CD4-positive, CD25-positive, alpha-beta regulatory T cell (primary cell): ENCODE data around the gene PHOX2A. TPM values are rescaled to one million over a fixed set of nuclear protein-coding genes. Genes with fewer than 3 reads are reported as not detected.

Experiments used
- ATAC-seq, 2 donors: fragments of 150-1000 bp; cut with Tn5 transposase; one replicate each; pipeline ENCODE4 v1.10.0; 2021; ENCODE audit warnings: low read depth in 2 of 2, moderate number of reproducible peaks in 2 of 2, moderate library complexity in 1 of 2
- DNase-seq, 3 donors: peaks; one replicate each; pipeline versions ENCODE4 v3.0.0 to v3.0.0-alpha.2; 2012 to 2022; ENCODE audit warnings: mixed read lengths in 1 of 3
- H3K27ac ChIP-seq: one replicate; pipeline ENCODE4 v1.7.0; 2013; ENCODE audit warnings: mild to moderate bottlenecking, low read length; ENCODE audit not compliant: insufficient read depth, poor library complexity, severe bottlenecking
- H3K27me3 ChIP-seq: one replicate; pipeline ENCODE4 v1.7.0; 2013; ENCODE audit warnings: low read length; ENCODE audit not compliant: control insufficient read depth, insufficient read depth
- H3K36me3 ChIP-seq: one replicate; pipeline ENCODE4 v1.7.0; 2013; ENCODE audit warnings: mild to moderate bottlenecking, low read length, moderate library complexity; ENCODE audit not compliant: control insufficient read depth, insufficient read depth
- H3K4me1 ChIP-seq: 2 replicates; pipeline ENCODE4 v1.7.0; 2013; ENCODE audit warnings: mild to moderate bottlenecking, low read length; ENCODE audit not compliant: insufficient read depth, control insufficient read depth, poor library complexity, severe bottlenecking
- H3K4me3 ChIP-seq: one replicate; pipeline ENCODE4 v1.7.0; 2013; ENCODE audit warnings: low read depth, mild to moderate bottlenecking, low read length, moderate library complexity
- H3K9me3 ChIP-seq, 2 experiments: 1 replicate in 1 of 2; 2 replicates in 1 of 2; pipeline ENCODE4 v1.7.0; 2013; ENCODE audit warnings: low read length in 2 of 2, mild to moderate bottlenecking in 1 of 2, moderate library complexity in 1 of 2; ENCODE audit not compliant: control insufficient read depth in 2 of 2
- H3K27ac Mint-ChIP-seq, 3 donors: one replicate each; pipeline ENCODE4 v1.8.0; 2020 to 2022; ENCODE audit warnings: mild to moderate bottlenecking in 3 of 3, mixed read lengths in 3 of 3, moderate library complexity in 2 of 3
- H3K27me3 Mint-ChIP-seq: one replicate; pipeline ENCODE4 v1.8.0; 2022; ENCODE audit warnings: mild to moderate bottlenecking, mixed read lengths
- H3K36me3 Mint-ChIP-seq: one replicate; pipeline ENCODE4 v1.8.0; 2020; ENCODE audit warnings: mixed read lengths
- H3K4me1 Mint-ChIP-seq, 4 donors: one replicate each; pipeline ENCODE4 v1.8.0; 2020 to 2022; ENCODE audit warnings: mixed read lengths in 4 of 4, mild to moderate bottlenecking in 1 of 4
- H3K4me3 Mint-ChIP-seq, 4 donors: one replicate each; pipeline ENCODE4 v1.8.0; 2020 to 2022; ENCODE audit warnings: mild to moderate bottlenecking in 4 of 4, mixed read lengths in 4 of 4, moderate library complexity in 3 of 4
- H3K9me3 Mint-ChIP-seq, 7 donors: one replicate each; pipeline ENCODE4 v1.8.0; 2020 to 2022; ENCODE audit warnings: mixed read lengths in 7 of 7, mild to moderate bottlenecking in 3 of 7, moderate library complexity in 2 of 7
- polyA plus RNA-seq, 4 donors: library from polyadenylated mRNA; unstranded; fragments of 300-500 nt; fragmentation: Illumina TruSeq; gene quantifications; one replicate each; pipeline ENCODE4 v1.2.3, GENCODE V29; 2021
- total RNA-seq: library from RNA; stranded (reverse); gene quantifications from one replicate; pipeline ENCODE4 v1.2.3, GENCODE V29; 2022

The PHOX2A gene
- total and polyA plus RNA-seq, 5 donors from 2014 or later: not detected

DNA sequence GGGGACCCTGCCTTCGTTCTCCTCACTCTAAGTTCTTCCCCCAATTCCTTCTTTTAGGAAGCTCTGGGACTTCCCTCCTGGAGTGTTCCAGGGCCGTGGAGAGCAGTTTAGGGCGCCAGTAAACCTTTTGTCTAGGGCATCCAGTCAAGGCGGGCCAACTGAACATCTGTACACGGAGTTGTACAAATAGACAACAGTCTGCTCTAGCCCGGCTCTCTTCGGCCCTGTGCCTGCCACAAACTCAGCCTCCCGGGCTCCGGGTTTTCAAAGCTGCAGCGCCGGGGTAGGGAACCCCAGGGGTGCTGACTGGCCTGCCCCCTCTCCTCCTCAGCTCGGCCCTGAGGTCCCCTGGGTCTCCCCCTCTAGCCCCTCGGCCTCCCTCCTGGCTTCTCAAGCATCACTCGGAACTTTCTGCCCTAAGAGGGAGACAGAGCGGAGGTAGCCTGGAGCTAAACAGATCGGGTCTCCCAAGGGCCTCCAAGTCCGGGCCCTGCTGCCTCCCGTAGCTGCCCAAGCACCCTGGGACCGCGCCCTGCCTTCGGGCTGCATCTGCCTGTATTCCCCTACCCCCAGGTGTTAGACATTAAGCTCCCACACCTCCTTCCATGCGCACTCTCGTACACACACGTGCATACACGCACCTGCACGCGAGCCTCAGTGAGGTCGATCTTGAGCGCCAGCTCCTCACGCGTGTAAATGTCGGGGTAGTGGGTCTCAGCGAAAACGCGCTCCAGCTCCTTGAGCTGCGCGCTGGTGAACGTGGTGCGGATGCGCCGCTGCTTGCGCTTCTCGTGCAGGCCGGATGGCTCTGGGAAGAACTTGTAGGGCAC lies 3.3 kb downstream of the PHOX2A start:
- no peak overlapping the region for H3K4me3 ChIP-seq
- Mint-ChIP-seq H3K9me3 (peaks cover 0 to 3% (median 0%) of the 10 kb centered on the region in 7 donors), H3K36me3 (no peaks in the 10 kb centered on the region), H3K27ac (no peak overlapping the region), H3K4me1 (peaks cover 5 to 37% (median 19%) of the 10 kb centered on the region in 4 donors), H3K27me3 (peaks cover 45% of the 10 kb centered on the region), H3K4me3 (peak overlapping the region; percentile 4 to 78 (median 67))
- H3K4me1 ChIP-seq: peaks cover 25% of the 10 kb centered on the region
- ATAC-seq (no peak), DNase-seq (peak in 1 of 3 donors; percentile 18)
- H3K27me3 ChIP-seq: peaks cover 19% of the 10 kb centered on the region
- peaks cover 11% of the 10 kb centered on the region for H3K36me3 ChIP-seq
- H3K27ac ChIP-seq: no peak overlapping the region
- H3K9me3 ChIP-seq: no peaks in the 10 kb centered on the region

DNA sequence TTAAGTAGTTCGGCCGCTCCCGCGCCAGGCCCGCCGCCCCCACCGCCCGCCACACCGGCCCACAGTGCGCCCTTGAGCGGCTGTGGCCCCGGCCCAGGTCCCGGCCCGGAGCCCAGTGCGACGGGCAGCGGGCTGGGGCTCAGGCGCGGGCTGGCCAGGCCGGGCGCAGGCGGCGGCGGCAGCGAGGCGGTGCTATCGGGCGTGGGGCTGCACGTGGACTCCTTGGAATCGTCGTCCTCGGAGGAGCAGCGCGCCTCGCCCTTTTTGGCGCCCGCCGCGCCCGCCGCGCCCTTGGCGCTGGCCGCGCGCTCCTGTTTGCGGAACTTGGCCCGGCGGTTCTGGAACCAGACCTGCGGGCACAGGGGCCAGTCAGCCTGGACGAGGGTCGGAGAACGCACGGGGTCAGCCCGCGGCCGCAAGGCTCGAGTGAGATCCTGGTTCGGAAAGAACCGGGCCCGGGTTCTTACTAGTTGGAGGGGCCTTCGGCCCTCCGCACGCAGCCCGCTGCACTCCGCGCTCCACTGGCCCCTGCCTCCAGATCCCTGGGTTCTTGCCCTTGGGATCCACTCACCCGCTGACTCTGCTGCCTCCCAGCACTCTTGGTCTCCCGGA lies 4.0 kb downstream of the PHOX2A start:
- H3K27me3 ChIP-seq: peaks cover 16% of the 10 kb centered on the region
- no peak overlapping the region for H3K4me3 ChIP-seq
- Mint-ChIP-seq H3K4me3 (peak overlapping the region; percentile 4 to 78 (median 65)), H3K9me3 (peaks cover 0 to 3% (median 0%) of the 10 kb centered on the region in 7 donors), H3K36me3 (peaks cover 5% of the 10 kb centered on the region), H3K27me3 (peaks cover 45% of the 10 kb centered on the region), H3K4me1 (peaks cover 5 to 37% (median 19%) of the 10 kb centered on the region in 4 donors), H3K27ac (no peak overlapping the region)
- H3K4me1 ChIP-seq: peaks cover 25% of the 10 kb centered on the region
- H3K9me3 ChIP-seq: no peaks in the 10 kb centered on the region
- DNase-seq (no peak), ATAC-seq (no peak)
- H3K36me3 ChIP-seq: peaks cover 13% of the 10 kb centered on the region
- H3K27ac ChIP-seq: no peak overlapping the region

GRCh38 chr11:72239313-72239848 lies 4.6 kb downstream of the PHOX2A start:
- ATAC-seq: no peak
- no peak overlapping the region for H3K27ac ChIP-seq
- DNase-seq: no peak
- no peak overlapping the region for H3K4me3 ChIP-seq
- H3K27me3 Mint-ChIP-seq: peaks cover 45% of the 10 kb centered on the region
- peaks cover 10% of the 10 kb centered on the region for H3K36me3 Mint-ChIP-seq
- H3K4me1 Mint-ChIP-seq: peaks cover 5 to 32% (median 17%) of the 10 kb centered on the region in 4 donors
- H3K9me3 ChIP-seq: no peaks in the 10 kb centered on the region
- H3K4me1 ChIP-seq: peaks cover 24% of the 10 kb centered on the region
- peaks cover 12% of the 10 kb centered on the region for H3K27me3 ChIP-seq
- peak overlapping the region in 1 of 4 donors; percentile 16 for H3K4me3 Mint-ChIP-seq
- peaks cover 13% of the 10 kb centered on the region for H3K36me3 ChIP-seq
- H3K27ac Mint-ChIP-seq: no peak overlapping the region
- H3K9me3 Mint-ChIP-seq: peaks cover 0 to 3% (median 0%) of the 10 kb centered on the region in 7 donors

DNA sequence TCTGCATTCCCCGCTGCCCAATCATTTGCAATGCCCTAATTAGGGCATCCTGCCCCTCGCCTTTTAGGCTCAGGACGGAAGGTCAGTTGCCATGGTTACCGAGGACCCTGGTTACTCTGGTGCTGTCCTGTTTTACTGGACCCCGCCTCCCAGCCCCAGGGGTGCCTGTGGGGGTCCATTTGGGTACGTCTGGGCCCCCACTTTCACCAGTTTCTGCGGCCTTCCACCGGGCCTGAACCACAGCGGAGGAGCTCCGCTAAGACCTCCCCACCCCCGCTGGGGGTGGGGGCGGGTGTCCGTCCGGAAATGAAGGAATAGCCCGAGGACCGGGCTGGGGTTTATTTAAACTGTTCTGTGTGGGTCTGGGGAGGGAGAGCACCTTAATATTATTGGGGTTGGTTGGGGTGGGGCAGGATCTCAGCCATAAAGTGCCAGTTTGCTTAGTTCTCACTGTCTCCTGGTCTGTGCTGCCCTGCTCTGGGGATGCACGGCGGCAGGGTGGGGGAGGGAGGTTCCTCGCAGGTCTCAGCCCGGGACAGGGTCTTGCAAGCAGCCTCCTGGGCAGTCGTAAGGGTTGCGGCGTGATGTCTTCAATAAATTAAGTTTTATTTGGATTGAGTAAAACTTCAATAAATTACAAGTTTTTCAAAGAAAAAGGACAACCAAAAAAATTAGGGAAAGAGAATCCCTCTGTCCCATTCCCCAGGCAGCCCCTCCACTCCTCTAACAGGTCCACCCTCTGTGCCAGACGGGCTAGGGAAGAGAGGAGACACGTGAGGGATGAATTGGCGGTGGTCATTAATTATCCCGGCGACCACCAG lies 5.3 kb downstream of the PHOX2A start:
- peaks cover 19% of the 10 kb centered on the region for H3K36me3 ChIP-seq
- ATAC-seq (no peak), DNase-seq (no peak)
- H3K4me3 Mint-ChIP-seq: peak overlapping the region in 1 of 4 donors; percentile 16
- H3K27ac ChIP-seq: no peak overlapping the region
- peaks cover 15% of the 10 kb centered on the region for H3K36me3 Mint-ChIP-seq
- H3K27ac Mint-ChIP-seq: peak overlapping the region in 1 of 3 donors; percentile 76
- no peaks in the 10 kb centered on the region for H3K9me3 ChIP-seq
- H3K27me3 ChIP-seq: peaks cover 12% of the 10 kb centered on the region
- peaks cover 45% of the 10 kb centered on the region for H3K27me3 Mint-ChIP-seq
- H3K4me1 Mint-ChIP-seq: peaks cover 5 to 31% (median 17%) of the 10 kb centered on the region in 4 donors
- peaks cover 21% of the 10 kb centered on the region for H3K4me1 ChIP-seq
- H3K9me3 Mint-ChIP-seq: peaks cover 0 to 3% (median 0%) of the 10 kb centered on the region in 7 donors
- H3K4me3 ChIP-seq: no peak overlapping the region

DNA sequence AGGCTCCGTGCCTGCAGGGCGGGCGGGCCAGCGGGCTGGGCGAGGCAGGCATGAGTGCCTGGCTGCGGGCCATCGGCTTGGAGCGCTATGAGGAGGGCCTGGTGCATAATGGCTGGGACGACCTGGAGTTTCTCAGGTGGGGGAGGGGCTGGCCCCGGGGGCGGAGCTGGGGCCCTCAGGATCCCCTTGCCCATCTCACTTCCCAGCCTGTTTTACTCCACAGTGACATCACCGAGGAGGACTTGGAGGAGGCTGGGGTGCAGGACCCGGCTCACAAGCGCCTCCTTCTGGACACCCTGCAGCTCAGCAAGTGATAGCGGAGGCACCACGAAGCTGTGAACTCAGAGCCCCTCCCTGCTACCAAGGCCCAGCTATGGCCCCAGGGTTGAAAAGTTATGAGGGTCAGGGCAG lies 5.9 kb downstream of the PHOX2A start:
- Histone ChIP-seq H3K4me1 (peaks cover 18% of the 10 kb centered on the region), H3K27ac (no peak overlapping the region), H3K36me3 (peaks cover 24% of the 10 kb centered on the region), H3K9me3 (no peaks in the 10 kb centered on the region), H3K27me3 (peaks cover 8% of the 10 kb centered on the region), H3K4me3 (no peak overlapping the region)
- peak; percentile 31 to 42 for ATAC-seq
- Mint-ChIP-seq H3K27me3 (peaks cover 40% of the 10 kb centered on the region), H3K4me3 (no peak overlapping the region), H3K4me1 (peaks cover 5 to 27% (median 14%) of the 10 kb centered on the region in 4 donors), H3K36me3 (peaks cover 18% of the 10 kb centered on the region), H3K9me3 (peaks cover 0 to 3% (median 0%) of the 10 kb centered on the region in 7 donors), H3K27ac (no peak overlapping the region)
- peak in 2 of 3 donors; percentile 42 to 54 for DNase-seq

DNA sequence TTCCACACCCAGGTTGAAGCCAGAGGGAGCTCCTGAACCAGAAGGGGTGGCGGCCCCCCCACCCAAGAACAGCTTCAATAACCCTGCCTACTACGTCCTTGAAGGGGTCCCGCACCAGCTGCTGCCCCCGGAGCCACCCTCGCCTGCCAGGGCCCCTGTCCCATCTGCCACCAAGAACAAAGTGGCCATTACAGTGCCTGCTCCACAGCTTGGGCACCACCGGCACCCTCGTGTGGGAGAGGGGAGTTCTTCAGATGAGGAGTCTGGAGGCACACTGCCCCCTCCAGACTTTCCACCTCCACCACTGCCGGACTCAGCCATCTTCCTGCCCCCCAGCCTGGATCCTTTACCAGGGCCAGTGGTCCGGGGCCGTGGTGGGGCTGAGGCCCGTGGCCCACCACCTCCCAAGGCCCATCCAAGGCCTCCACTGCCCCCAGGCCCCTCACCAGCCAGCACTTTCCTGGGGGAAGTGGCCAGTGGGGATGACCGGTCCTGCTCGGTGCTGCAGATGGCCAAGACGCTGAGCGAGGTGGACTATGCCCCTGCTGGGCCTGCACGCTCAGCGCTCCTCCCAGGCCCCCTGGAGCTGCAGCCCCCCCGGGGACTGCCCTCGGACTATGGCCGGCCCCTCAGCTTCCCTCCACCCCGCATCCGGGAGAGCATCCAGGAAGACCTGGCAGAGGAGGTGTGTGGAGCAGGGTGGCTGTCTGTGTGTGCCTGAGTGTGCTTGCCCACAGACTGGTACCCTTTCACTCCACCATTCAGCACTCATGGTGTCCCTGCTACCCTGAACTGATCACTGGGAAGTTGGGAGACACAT lies 6.7 kb downstream of the PHOX2A start:
- H3K27me3 Mint-ChIP-seq: peaks cover 33% of the 10 kb centered on the region
- H3K4me1 Mint-ChIP-seq: peaks cover 5 to 21% (median 13%) of the 10 kb centered on the region in 4 donors
- no peak overlapping the region for H3K27ac Mint-ChIP-seq
- DNase-seq: no peak
- H3K4me3 Mint-ChIP-seq: no peak overlapping the region
- peaks cover 7% of the 10 kb centered on the region for H3K27me3 ChIP-seq
- H3K4me3 ChIP-seq: no peak overlapping the region
- peaks cover 0 to 3% (median 0%) of the 10 kb centered on the region in 7 donors for H3K9me3 Mint-ChIP-seq
- peaks cover 18% of the 10 kb centered on the region for H3K4me1 ChIP-seq
- H3K27ac ChIP-seq: no peak overlapping the region
- no peak for ATAC-seq
- H3K36me3 ChIP-seq: peaks cover 26% of the 10 kb centered on the region
- H3K9me3 ChIP-seq: no peaks in the 10 kb centered on the region
- peaks cover 18% of the 10 kb centered on the region for H3K36me3 Mint-ChIP-seq
